ENCODE results near the gene LCNL1.

The LCNL1 gene

DNA sequence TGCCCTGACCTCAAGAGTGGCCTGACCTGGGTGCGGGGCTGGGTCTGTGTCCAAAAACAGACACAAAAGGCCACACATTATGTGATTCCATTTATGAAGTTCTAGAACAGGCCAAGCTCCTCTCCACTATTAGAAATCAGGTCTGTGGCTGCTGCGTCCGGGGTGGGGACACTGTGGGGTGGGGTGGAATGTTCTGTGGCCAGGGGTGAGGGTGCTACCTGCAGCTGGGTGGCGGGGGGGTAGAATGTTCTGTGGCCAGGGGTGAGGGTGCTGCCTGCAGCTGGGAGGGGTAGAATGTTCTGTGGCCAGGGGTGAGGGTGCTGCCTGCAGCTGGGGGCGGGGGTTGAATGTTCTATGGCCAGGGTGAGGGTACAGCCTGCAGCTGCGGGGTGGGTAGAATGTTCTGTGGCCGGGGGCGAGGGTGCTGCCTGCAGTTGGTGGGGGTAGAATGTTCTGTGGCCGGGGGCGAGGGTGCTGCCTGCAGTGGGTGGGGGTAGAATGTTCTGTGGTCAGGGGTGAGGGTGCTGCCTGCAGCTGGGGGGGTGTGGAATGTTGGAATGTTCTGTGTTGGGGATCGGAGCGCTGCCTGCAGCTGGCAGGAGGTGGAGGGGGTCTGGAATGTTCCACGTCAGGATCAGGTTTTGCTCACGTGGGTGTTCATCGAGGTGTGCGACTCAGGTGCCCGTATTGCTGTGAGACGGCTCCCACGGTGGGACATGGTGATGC, 22.4 kb upstream of the LCNL1 start:
- DNase-seq, result no peak

GRCh38 chr9:136960938-136961275, 21.9 kb upstream of the LCNL1 start:
- DNase-seq, result no peak

- DNase-seq, result no peak
Observed at GRCh38 chr9:136961279-136962065, 21.3 kb upstream of the LCNL1 start.

GRCh38 chr9:136962163-136962562, 20.6 kb upstream of the LCNL1 start:
- no peak for DNase-seq

DNA sequence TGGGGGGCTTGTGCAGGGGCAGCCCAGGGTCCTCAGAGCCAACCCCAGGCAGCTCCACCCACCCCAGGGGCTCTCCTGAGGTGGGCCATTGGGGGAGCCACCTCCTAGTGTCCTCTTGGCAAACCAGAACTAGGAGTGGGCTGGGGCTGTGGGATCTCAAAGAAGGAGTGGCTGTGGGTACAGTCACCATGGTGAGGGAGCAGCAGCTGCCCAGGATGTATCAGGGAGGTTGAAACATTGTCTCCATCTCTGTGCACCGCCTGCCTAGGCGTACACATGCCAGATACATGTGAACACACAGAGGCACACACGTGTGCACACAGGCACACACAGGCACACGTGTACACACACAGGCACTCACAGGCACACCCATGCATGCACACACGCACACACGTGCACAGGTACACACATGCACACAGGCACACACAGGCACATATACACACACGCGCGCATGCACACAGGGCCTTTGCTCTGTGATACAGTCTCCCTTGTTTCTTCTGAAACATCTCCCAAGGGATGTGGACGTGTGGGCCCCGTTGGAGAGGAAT, 20.0 kb upstream of the LCNL1 start:
- no peak for DNase-seq

DNA sequence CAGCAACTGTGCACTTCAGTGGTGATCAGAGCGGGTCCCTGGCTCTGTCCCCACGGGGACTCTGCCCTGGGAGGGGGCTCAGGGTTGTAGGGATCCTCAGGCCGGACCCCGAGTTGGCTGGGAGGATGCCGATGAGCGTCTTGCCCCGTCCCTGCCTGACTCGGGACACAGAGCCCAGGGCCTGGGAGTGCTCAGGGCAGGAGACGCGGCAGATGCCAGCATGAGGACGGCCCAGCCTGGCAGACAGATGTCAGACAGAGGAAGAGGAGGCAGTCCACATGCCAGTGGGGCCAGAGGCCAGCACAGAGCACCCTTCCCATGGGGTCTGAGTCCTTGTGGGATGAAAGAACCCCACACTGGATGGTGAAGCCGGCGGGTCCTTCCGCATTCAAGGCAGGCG, 19.5 kb upstream of the LCNL1 start:
- DNase-seq, result no peak

- DNase-seq, result no peak
Observed at GRCh38 chr9:136963751-136964150, 19.0 kb upstream of the LCNL1 start.

DNA sequence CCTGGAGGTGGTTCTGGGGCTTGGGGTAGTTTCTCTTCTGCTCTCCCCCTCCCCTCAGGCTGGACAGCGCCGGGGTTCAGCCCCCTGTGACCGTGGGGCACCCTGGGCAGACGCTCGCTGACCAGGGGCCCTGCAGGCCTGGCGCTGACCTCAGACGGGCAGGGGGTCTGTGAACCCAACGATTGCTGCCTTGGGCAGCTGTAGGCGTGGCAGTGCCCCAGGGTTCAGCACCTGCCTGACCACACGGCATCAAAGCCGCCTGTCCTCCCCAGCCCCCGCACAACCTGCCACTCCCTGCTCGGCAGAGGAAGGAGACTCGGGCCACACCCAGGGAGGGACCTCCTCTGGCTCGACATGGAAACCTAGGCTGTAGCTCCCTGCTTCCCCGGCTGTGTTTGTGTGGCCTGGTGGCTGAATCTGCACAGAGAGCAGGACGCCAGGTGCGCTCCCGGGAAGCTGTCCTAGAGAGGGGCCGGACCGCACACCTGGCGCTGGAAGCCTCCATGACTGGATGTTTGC, 18.6 kb upstream of the LCNL1 start:
- DNase-seq, result peak; percentile 68

DNA sequence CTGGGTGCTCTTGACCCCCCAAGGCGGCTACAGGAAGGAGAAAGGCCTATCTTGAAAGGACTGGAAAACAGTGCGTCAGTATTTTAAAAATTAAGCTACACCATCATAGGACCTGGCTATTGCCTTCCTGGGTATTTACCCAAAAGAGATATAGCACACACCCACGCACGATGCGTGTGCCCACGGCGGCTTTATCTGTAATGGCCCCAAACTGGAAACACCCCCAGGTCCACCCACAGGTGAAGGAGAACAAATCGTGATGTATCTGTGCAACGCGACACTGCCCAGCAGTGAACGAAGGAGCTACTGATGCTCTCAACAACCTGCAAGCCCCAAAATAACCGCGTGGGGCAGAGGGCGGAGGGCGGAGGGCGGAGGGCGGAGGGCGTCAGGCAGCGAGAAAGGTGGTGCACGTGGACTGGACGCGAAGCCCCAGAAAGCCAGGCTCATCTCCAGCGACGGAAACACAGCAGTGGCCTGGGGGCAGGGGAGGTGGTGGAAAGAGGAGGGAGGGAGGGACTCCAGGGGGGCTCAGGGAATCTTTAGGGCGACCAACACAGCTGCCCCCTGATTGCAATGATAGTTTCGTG, 17.9 kb upstream of the LCNL1 start:
- DNase-seq, result no peak

GRCh38 chr9:136965771-136966484, 16.9 kb upstream of the LCNL1 start:
- no peak for DNase-seq

- DNase-seq, result no peak
Observed at GRCh38 chr9:136968333-136969127, 14.3 kb upstream of the LCNL1 start.

DNA sequence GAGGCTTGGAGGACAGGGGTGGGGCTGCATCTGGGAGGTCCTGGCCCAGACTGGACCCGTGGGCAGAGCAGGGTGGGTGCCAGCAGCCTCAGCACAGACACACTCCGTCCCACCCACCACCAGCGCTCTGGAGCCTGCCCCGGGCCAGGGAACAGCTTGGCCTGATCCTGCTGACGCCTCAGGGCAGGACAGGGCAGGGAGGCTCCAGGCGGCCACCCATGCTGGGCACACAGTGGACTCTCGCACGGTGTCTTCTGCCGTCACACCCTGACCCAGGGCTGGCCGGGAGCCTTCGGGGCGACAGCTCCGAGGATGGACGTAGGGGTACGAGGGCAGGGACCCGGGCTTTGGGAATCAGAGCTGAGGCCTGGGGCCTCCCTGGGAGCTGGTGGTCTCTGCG, 13.6 kb upstream of the LCNL1 start:
- DNase-seq, result no peak

DNA sequence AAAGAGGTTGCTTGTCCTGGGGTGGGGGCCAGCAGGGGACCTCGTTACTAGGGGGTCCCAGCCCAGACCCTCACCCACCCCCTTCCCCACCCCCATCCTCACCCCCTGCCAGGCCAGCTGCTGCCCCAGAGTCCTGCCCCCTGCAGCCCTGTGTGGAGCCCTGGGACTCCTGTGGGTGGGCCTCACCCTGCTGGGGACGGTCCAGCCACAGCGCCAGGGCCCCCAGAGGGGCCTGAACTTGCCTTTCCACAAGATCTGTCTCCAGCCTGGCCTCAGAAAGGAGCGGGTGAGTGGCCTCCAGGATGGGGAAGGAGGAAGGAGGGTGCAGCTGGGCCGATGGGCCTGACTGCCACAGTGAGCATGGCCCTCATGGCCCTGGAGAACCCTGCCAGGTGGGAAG, 13.0 kb upstream of the LCNL1 start:
- no peak for DNase-seq

GRCh38 chr9:136970361-136970760, 12.4 kb upstream of the LCNL1 start:
- no peak for DNase-seq

DNA sequence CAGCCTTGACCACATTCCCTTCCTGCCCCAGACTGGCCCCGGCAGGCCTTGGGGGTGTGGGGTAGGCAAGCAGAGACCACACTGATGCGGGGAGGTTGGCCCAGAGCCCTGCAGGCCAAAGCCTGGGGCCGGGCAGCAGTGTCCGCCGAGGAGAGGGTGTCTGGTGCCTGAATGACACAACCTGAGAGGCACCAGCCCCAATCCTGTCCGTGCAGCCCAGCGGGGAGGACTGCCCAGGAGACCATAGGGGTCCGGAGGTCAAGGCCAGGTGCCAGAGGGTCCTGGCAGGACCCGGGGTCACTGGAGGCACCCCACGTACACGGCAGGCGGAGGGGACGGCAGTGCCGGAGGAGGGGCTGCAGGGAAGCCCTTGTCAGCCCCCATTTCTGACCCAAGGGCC, 11.0 kb upstream of the LCNL1 start:
- no peak for DNase-seq

GRCh38 chr9:136972335-136972734, 10.5 kb upstream of the LCNL1 start:
- no peak for DNase-seq

GRCh38 chr9:136972743-136973142, 10.1 kb upstream of the LCNL1 start:
- no peak for DNase-seq

DNA sequence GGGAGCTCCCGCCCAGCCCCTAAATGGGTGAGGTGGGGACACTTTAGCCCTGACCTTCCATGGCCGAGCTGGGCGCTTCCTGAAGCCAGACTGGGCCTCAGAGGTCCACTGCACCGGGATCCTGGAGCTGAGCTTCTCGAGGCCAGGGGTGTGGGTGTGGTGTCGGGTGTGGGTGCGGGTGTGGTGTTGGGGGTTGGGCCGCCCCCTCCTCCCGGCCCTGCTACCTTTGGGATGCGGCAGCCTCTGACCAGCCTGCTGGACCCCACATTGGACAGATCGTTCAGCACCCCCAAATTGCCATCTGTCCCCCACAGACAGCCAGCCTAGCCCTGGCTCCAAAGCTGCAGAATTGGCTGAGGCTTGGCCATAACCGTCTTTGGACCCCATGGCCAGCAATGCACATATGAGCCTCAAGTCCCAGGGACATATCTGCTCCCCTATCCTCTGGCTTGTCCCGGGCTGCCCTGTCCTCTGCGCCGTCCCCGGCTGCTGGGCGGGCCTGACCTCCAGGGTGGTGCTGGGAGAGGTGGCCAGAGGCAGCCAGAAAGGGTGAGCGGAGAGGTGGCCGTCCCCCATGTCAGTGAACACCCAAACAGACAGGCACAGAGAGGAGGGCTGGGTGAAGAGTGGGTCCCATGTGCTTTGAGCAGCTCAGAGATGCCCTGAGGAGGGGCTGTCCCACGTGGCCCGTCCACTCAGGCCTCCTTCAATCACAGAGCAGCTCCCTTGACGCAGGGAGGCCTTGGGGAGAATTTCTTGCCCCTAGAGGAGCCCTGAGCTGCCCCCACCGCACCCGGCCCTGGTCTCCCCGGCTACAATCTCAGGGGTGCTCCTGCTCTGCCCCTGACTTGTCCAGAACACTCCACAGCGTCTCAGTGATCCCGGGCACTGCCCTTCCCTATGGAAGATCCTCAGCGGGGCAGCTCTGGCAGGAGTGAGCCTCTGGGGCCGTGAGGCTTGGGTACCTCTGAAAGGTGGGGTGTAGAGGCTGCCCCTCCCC, 8.9 kb upstream of the LCNL1 start:
- DNase-seq, result no peak

GRCh38 chr9:136974817-136975535, 7.8 kb upstream of the LCNL1 start:
- peak; percentile 64 for DNase-seq

GRCh38 chr9:136975644-136976043, 7.1 kb upstream of the LCNL1 start:
- peak; percentile 98 for DNase-seq
